HL-60 (cell line): Measurements from ENCODE around the gene ADIPOR2.
A peak's percentile ranks its signal among the peaks of the same experiment; 100 is the strongest.

Source experiments
- GABPA ChIP-seq: IDR thresholded peaks from 2 replicates; pipeline ENCODE4 v1.6.1; 2012; ENCODE audit warnings: low read depth
- POLR2AphosphoS5 ChIP-seq: IDR thresholded peaks from 2 replicates; pipeline ENCODE4 v1.6.1; 2012; ENCODE audit warnings: low read depth
- SPI1 ChIP-seq: IDR thresholded peaks from 2 replicates; pipeline ENCODE4 v1.6.1; 2012; ENCODE audit warnings: low read depth, mild to moderate bottlenecking, borderline replicate concordance
- TF ChIP-seq, protein P1 (sequence below): IDR thresholded peaks from one replicate; pipeline ENCODE4 v1.5.1; 2011; ENCODE audit warnings: low read length, control low read depth, inconsistent platforms; ENCODE audit not compliant: insufficient read depth

DNA sequence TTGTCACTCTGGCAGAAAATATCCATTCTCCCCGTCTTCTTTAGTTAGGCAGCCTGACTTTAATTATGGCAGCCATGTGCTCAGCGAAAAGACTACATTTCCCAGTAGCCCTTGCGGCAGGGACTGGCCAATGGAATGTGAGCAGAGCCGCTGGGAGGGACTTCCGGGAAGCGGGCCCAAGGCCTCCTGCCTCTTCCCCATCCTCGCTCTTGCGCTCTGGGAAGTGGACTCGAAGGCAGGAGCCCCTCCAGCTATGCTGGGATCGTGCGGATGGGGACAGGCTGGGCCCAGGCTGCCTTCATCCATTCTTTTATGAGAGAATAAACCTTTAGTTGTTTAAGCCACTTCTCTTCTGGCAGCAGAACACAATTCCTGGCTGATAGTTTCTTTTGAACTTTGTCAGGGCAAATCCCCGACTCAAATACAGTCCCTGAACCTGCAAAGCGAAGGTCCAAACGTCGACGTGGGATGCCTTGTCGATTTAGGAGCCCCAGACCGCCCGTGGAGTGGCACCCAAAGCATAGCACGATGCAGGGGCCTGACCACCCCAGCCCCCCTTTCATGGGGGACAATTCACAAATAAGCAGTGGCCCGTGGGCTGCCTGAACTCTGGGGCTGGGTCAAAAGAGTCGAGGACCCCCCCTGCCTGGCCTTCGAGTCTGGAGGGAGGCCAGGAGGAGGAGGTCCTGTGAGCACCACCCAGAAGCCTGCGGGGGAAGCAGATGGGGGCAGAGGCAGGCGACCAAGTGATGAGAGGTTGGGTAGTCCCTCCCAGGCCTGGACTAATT is 113.9 kb downstream of the ADIPOR2 start:
- TF ChIP-seq, protein P1, sequence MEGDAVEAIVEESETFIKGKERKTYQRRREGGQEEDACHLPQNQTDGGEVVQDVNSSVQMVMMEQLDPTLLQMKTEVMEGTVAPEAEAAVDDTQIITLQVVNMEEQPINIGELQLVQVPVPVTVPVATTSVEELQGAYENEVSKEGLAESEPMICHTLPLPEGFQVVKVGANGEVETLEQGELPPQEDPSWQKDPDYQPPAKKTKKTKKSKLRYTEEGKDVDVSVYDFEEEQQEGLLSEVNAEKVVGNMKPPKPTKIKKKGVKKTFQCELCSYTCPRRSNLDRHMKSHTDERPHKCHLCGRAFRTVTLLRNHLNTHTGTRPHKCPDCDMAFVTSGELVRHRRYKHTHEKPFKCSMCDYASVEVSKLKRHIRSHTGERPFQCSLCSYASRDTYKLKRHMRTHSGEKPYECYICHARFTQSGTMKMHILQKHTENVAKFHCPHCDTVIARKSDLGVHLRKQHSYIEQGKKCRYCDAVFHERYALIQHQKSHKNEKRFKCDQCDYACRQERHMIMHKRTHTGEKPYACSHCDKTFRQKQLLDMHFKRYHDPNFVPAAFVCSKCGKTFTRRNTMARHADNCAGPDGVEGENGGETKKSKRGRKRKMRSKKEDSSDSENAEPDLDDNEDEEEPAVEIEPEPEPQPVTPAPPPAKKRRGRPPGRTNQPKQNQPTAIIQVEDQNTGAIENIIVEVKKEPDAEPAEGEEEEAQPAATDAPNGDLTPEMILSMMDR: no peak
- TF ChIP-seq SPI1 (peak; percentile 18; the same call in 1 of the 2 replicates), POLR2AphosphoS5 (peak; percentile 38; the same call in 1 of the 2 replicates), GABPA (peak; percentile 82)
